NCI-H146 treated with DMSO at 0.1 percent for 48 hours (cell line): ENCODE results near the gene SPG7.

Experiments used
- DNase-seq: peaks from one replicate; lab custom pipeline; 2025; ENCODE audit not compliant: unreplicated experiment; lab: John Stamatoyannopoulos, UW

The SPG7 gene

DNA sequence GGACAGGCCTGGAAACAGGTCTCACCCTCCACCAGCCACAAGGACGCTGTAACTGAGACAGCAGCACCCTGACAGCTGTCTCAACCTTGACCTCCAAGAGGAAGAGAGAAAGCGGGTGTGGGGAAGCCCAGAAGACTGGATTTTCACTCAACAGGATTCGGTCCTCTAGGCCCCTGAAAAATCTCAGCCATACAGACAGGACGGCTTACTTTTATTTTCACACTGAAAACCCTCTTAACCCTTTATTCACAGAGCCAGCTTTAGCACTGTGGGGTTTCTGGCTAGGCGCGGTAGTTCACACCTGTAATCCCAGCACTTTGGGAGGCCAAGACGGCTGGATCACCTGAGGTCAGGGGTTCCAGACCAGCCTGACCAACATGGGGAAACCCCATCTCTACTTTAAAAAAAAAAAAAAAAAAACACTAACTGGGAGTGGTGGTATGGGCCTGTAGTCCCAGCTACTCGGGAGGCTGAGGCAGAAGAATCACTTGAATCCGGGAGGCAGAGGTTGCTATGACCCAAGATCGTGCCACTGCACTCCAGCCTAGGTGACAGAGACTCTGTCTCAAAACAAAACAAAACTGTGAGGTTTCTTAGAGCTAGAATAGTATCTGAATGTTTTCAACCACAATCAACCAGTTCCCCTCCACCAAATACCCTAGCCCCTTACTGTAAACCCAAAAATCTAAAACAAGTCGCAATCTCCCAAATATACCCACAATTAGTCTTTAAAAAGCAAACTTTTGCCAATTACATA lies 23.1 kb upstream of the SPG7 start:
- no peak for DNase-seq

DNA sequence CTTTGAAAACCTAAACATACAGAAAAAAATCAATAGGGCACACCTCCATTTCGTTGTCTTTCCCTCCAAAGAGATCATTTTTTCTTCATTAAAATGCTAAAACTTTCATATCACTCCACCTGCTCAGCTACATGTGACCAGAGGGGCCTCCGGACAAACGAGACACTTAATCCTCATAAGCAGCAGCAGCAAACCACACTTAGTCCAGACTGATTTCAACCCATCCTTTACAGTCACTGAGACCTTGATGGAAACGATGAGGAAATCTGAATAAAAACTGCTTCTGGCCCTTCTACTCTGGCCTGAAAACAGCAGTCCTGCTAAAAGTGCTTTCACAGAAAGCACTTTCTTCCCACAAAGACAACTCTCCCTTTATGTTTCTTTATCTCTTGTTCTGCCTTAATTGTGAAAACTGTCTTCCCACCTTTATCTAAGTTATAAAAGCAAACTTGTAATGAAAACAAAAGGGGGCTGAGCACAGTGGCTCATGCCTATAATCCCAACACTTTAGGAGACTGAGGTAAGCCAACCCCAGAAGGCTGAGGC lies 22.4 kb upstream of the SPG7 start:
- no peak for DNase-seq

DNA sequence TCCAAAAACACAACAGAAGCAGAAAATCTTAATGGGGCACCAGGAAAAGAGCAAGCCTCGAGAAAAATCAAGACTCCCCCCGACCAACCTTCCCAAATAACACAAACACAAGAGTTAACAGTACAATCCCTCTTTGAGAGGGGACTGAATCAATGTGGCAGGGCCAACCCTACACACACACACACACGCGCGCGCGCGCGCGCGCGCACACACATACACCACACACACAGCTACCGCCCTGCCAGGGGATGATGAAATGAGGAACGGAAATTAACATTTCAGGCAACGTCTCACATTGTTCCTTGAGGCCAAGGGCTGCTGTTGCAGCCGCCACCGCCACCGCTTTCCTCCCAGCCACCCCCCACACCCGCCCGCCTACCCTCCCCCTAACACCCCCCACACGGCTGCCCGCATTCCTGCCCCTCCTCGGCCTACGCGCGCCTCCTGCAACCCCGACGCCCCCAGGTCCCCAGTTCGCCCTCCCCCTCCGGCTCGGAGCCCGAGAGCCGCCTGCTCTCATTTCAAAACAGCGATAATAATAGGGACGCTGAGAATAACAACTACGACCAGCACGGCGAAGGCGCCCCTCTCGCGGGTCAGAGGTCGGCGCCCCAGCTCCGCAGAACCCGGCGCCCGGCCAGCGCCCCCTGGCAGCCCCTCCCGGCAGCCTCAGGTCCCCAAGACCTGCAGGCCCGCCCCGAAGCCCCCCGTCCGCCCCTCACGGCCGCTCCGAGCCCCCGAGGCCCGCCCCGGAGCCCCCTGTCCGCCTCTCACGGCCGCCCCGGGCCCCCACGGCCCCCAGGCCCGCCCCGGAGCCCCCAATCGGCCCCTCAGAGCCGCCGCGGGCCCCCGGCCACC lies 18.9 kb upstream of the SPG7 start:
- peak; percentile 38 for DNase-seq

DNA sequence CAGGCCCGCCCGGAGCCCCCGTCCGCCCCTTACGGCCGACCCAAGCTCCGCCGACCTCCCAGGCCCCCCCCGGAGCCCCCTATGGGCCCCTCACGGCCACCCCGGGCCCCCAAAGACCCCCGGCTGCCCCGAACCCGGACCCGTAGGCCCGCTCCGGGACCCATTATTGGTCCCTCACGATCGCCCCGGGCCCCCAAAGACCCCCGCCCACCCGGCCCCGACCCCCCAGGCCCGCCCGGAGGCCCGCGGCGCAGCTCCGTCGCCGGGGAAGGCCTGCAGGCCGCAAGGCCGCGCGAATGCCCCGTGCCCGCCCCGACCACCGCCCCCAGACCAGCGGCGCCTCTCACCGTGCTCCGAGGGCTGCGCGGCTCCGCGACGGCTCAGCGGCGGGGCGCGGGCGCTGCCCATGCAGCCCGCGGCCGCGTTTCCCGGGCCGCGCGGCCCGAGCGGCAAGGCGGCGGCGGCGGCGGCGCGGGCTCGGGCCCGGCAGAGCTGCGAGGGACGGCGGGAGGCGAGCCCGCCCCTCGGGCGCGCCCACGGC lies 18.2 kb upstream of the SPG7 start:
- DNase-seq, result no peak

DNA sequence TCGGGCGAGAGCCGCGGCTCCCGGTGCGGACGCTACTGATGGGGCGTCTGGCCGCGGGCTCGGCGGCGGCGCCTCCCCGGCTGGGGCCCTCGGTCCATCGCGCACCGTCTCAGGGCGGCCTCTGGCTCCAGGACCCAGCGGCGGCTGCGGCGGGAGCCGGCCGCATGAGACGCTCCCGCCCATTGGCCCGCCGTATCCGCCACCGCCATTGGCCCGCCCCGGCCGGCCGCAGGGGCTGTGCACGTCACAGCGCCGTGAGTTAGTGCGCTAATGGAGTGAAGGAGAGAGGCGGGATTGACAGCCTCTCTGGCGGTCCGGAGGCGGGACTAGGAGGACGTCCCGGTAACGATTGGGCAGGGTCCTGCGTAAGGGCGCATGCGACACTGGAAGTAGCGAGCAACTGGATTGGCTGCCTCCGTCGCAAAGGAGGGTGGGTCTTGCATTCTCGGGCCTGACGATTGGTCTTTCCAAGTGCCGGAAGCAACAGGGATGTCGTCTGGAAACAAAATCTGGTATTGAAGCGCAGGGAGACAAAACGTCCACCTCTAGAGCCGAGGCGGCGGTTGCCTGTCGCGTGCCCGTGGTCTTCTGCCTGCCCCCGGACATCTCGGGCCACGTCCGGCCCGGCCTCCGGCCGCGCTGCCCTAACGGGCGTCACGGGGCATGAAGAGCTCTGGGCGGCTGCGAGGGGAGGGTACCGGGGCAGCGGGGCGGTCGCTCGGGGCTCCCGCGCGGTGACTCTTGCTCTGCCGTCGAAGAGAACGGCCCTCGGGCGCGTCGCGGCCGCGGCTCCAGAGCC lies 17.6 kb upstream of the SPG7 start, which contains the start of gene ANKRD11:
ANKRD11 (minus strand) TSS at position 123 of the 799 bp plus-strand sequence. CDS start 173,542 bp downstream, outside the sequence.
- peak; percentile 93 for DNase-seq

DNA sequence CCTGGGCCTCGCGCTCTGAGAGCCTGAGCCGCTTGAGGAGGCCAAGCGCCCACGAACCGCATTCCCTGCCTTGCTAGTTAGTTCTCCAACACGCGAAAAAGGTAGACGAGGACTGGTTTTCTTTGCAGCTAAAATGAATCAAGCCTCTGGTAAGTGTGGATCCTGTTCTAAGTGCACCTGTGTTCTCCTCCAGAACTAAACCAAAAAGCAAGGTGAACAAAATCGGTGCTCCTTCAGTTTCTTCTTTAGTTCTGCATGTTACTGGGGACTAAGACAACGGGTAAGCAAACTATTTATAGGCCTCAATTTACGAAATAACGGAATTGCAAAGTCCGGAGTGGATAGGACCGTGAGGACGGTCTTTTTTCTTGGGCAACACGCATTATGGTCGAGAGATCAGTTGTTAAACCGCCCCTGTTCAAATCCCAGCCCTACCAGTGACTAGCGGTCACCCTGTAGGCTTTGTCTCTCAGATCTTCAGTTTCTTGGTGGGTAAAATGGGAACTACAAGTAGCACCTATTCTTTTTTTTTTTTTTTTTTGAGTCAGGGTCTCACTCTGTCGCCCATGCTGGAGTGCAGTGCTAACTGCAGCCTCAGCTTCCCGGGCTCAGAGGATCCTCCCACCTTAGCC lies 16.8 kb upstream of the SPG7 start:
- DNase-seq, result no peak

DNA sequence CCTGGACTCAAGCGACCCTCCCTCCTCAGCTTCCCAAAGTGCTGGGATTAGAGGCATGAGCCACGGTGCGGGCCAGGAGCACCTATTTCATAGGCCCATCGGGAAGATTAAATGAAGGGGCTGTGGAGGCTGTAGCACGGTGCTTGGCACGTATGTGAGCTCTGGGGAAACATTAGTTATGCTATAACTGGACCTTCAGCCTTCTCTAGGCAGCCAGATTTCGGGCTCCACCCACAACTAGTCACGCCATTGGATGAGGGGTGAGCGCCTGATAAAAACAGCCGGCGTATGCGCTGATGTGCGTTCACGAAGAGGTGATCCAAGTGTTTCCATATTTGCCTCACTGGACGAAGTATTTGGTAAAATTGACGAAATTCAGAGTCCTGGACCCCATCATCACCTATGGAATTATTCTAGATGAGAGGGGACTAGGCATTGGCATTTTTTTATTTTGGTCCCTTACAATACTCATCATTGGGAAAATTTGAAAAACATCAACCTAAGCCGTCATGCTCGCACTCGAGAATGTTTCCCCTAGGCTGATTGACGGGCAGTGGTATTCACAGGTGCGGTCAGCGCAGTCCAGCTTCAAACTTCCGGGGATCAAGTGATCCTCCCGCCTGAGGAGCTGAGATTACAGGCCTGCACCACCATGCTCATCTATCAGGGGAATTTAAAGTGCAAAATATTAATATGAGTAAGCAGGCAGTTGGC lies 16.1 kb upstream of the SPG7 start:
- no peak for DNase-seq

DNA sequence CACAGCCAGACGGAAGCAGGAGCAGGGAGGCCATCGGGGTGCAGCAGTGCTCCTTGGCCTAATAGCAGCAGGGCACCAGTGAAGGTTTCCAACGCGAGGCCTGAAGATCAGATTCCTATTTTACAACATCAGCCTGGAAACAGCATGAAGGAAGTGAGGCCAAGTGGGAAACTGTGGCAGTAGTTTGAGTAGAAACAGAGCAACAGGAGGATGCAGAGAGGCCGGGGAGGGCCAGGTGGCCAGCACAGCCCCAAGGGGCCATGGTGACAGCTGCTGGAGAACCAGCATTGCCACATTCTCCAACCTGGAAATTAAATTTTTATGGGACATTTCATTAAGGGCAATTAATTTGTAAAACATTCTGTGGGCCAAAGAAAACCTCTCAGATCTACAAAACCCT lies 14.4 kb upstream of the SPG7 start:
- DNase-seq, result no peak

DNA sequence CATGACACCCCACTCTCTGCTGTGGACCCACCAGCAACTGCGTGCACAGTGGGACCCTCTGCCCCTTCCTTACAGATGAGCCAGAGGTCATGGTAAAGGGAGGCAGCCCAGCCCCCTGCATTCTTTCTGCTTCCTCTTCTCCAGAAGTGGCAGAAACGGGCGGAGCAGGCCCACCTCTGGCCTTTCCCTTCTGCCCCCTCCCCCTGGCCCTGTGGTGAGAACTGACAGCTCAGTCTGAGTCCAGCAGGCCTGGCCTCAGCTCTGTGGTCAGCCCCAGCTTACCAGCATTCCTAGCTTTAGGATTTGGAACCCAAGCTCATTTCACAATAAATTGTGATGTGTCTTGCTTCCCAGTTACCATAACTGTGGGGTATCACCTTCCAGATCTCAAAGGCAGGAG lies 13.1 kb upstream of the SPG7 start:
- no peak for DNase-seq

DNA sequence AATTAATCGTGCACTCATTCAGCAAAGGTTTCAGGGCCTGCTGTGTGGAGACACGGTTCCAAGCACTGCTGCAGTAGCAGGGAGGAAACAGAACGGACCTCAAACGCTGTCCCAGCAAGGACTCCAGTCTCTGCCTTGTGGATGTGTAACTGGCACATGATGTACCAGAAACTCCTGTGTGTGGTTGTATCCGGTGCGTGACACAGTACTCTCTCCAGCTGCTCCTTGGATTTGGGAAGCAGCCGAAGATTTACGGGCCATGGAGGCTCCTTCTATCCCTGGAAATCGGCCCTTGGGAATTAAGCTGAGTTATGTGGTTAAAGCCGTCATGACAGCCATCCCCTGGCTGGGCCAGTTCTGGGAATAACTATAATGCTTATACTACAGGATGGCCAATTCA lies 9.4 kb upstream of the SPG7 start:
- DNase-seq, result no peak

DNA sequence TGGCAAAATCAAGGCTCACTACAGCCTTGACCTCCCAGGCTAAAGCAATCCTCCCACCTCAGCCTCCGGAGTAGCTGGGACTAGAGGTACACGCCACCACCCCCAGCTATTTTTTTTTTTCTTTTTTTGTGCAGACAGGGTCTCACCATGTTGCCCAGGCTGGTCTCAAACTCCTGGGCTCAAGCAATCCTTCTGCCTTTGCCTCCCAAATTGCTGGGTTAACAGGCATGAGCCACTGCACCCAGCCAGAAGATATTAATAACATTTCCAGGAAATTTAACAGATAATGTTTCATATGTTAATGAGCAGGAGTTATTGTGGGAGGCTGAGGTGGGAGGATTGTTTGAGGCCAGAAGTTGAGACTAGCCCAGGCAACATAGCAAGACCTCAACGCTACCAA lies 8.4 kb upstream of the SPG7 start:
- no peak for DNase-seq

DNA sequence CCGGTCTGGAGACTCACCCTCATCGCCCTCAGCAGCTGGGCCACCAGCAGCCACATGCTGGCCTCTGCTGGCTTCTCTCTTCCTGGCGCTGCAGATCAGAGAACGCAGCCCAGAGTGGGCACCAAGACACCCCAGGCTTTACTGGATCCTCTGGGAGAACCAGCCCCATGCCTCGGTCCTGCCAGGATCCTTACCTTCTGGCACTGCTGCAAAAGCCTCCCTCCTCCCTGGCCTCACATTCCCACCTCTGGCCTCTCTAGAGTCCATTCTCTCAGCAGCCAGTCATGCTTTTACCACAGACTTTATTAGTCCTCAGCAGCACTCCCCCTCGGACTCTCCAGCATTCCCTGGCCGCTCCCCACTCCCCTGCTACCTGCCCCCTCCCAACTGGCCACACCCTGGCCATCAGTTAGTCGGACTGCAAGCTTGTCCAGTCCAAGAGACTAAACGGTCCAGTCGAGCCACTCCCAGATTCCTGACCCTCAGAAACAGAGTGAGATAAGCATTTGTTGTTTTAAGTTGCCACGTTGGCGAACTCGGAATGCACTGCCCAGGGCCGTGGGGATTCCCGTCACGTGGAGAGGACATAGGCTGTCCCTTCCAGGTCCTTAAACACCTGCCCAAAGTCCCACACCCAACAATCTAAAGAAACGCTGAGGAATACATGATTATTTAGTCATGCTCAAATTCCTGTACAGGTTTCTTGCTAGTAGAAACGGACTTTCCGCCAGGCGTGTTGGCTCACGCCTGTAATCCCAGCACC lies 5.9 kb upstream of the SPG7 start:
- no peak for DNase-seq

DNA sequence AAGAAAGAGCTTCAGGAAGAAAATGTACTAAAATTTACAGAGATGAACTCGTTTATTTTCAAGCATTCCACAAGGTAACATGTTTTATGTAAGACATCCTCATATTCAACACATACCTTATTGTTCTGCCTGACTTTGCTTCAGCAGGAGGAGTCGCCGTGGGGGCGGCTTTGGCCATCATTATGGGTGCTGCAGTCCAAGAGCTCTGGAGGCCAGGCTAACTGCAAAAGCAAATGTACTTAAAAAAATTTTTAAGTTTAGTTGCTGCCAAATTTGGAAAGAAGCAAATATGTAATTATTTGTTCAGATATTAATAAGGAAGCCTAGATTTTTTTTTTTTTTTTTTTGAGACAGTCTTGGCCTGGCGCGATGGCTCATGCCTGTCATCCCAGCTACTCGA lies 4.1 kb upstream of the SPG7 start:
- no peak for DNase-seq

DNA sequence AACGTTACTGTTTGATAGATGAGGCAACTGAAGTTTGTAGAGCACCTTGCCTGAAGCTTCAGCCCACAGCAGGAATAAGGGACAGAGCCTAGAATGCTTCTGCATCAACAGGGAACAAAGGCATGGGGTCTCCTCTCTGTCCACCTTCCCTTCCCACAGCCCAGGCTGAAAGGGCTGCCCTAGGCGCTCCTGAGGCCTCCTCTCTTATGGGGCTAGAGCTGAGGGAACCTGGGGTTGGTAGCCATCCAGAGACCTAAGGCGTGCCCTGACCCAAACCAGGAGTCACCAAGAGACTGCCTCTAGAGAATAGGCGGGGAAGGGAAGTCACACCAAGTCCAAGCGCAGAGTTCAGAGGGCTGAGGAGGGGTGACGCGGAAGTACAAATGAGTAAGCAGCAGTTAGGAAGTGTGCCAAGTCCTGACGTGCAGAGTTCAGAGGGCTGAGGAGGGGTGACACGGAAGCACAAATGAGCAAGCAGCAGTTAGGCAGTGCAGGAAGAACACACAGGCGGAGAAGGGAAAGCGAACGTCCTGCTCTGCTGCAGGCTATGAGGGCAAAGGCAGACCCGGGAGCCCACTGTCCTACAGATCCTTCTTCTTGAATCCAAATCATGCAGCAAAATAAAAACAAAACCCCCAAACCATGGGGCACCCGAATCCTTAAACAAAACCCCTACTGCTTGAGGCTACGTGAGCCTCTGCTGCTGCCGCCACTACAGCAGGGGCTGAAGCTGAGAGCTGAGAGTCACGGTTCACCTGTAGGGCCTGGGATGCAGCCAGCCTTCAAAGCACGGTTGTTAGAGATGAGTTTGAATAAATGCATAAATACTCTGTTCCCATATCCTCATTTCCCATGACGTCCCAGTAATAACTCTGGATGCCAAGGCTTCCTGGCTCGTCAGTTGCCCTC lies 2.7 kb upstream of the SPG7 start:
- DNase-seq, result no peak

DNA sequence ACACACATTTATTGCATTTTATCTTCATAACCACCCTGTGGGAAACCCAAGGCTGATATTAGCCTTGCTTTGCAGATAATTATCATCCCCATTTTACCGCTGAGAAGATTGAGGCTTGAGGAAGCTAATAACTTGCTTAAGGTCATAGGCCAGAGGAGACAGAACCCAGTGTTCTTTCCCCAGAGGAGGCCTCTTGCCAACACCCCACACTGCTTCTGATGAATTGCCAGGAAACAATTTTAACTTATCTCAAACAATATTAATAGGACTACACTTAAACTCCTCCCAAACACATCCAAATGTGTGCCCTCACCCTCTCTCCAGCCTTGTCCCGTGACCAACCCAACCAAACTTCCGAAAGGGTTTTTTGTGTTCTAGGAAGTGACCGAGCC lies 2.1 kb upstream of the SPG7 start:
- DNase-seq, result no peak

DNA sequence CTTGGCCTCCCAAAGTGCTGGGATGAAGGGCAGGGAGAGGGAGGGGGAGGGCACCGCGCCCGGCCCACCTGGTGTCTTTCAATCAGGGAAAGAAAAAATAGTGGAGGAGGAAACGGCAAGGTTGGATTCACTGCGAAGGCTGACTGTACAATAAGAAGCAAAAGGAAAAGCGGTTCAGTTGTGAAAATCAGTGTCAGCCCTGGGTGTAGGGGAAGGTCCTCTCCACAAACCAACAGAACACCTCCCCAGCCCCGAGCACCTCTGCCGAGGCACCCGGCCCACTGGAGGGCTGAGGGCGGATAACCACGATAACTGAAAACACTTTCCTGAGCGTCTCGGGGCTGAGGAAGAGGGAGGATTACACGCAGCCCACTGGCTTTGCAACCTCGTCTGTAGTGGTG lies 1.4 kb upstream of the SPG7 start:
- DNase-seq, result no peak

DNA sequence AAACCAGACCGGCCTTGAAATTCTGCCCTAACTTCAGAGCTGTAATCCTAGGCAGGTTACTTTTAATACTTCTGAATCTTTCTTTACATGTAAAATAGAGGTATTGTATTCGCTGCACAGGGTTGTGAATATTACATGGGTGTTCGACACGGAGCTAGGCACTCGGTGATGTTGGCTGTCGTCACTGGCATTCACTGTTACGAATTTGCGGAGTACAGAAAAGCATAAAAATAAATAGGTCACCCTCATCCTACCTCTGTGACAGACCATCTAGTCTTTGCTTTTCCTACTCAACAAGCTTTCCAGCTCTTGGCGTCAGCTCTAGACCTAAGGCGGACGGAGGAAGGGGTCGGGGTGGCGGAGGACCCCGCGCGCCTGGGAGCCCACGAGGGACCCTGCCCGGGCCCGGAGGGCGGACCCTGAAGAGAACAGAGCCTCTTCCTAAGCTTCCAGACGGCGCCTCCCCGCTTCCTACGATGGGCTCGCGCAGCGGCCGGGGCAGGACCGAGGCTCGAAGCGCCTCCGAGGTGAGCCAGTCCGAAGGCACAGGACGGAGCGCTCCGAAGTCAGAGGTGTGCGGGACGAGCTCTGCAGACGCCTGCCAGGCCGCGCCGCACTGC lies 879 bp upstream of the SPG7 start:
- no peak for DNase-seq

DNA sequence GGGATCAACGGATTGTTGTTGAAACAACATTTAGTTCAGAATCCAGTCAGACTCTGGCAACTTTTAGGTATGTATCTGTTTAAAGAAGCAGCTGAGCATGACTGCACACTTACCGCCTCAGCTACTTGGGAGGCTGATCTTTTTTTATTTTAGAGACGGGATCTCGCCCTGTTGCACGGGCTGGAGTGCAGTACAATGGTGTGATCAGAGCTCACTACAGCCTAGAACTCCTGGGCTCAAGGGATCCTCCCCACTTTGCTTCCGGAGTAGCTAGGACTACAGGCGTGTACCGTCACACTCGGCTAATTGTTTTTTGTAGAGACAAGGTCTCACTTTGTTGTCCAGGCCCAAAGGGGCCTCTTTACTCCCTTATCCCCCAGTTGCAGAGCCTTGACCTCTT lies 2.3 kb downstream of the SPG7 start:
- no peak for DNase-seq
